Measurements from ENCODE around the gene PRSS48.
"Not testable (repeated sequence)": the region's sequence is repeated elsewhere in the genome, so short reads cannot be mapped to it uniquely, and the experiment has no call there.

The PRSS48 gene, protein sequence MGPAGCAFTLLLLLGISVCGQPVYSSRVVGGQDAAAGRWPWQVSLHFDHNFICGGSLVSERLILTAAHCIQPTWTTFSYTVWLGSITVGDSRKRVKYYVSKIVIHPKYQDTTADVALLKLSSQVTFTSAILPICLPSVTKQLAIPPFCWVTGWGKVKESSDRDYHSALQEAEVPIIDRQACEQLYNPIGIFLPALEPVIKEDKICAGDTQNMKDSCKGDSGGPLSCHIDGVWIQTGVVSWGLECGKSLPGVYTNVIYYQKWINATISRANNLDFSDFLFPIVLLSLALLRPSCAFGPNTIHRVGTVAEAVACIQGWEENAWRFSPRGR

DNA sequence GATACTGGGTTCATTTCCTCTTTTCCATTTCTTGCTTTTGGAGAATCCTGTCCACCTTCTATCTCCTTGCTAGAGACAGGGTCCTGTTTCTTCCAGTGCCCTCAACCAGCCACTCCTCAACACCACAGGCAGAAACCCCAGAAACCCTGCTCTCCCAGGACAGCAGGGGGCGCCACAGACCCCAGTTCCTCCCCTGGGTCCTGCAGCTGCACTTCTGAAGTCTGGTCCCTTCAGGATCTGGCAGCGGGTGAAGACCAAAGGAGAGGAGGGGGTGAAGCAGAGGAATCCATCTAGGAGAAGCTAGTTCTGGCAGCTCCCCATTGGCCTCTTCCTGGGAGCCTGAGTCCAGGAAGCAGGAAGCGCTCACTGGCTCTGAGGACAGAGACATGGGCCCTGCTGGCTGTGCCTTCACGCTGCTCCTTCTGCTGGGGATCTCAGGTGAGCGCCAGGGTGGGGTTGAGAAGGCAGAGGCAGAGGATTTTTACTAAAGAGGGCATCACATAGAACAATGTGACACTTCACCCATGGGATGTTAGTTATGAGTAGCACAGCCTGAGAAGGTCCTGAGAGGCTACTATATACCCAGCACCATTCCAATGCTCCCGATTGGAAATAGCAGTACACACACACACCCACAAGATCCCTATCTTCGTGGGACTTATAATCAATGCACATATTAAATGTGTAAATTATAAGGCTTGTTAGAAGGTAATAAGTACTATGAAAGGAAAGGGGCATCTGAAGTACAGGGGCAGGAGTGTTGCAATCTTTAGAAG is at the start of gene PRSS48:
PRSS48 (plus strand) TSS at position 375 of the 776 bp plus-strand sequence; CDS start at position 387, 12 bp downstream.
- peak in 1 of 2 experiments; percentile 27 for DNase-seq

DNA sequence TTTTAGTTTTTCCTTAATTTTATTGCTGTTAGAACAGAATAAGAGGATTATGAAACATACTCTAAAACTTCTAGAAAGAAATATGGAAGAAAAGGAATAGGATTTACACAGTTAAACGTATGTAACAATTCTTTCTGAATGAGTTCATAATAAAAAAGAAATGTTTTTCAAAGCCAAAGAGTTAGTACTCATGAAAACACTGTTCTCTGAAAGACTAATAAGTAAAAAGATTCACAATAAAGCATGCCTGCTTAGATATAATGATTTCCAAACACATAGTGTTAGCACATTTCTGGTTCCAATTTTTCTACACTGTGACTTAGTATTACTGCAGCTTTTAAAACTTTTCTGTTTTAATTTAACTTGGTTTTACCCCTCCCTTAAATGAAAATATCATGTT is 49.8 kb upstream of the PRSS48 start:
- DNase-seq = no peak

DNA sequence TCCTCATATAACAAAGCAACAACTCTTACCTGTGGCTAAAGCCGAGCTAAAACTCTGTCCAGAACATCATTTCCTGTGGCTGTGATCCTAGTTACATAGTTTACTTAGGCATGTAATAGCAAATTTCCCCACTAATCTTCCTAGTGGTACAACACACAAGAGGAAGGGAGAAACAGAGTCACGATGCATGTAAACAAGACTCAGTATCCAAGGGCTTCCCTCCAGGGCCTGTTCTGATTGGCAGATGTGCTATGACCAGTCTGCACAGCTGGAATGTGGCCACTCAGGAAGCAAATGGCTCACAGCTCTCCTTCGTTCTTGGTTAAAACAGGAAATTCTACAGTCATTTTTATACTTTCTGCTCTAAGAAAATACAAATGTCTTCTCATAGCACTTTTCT is 49.2 kb upstream of the PRSS48 start:
- no peak for DNase-seq

DNA sequence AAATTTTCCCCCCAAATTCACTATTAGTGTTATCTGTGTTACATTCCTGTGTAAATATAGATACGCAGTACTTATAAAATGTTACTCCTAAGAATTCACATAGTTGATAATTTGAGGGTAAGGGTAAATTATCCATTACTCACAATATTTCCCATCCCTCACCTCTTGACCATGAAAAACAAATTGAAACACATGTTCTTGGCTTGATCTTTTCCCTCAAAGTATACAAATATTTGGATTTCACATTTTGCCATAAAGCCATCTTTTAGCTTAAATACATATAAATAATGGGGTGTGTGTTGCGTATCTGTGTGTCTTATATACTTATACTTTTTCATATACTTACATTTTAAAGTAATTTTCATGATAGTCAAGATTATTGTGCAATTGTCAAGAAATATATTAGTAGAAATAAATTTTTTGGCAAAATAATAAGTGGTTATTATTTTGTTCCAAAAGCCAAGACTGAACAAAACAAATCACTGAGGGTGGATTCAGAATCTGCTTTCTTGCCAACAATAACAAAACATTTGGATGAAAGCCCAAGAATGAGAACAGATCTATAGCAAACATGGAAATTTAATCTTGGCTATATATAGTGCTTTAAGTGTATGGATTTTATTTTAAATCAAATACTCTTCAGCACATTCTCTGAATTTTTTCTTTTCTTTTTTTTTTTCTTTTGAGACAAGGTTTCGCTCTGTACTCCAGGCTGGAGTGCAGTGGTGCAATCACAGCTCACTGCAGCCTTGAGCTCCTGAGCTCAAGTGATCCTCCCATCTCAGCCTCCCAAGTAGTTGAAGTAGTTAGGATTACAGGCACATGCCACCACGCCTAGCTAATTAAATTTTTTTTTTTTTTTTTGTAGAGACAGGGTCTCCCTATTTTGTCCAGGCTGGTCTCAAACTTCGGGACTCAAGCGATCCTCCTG is 48.5 kb upstream of the PRSS48 start:
- no peak for DNase-seq

DNA sequence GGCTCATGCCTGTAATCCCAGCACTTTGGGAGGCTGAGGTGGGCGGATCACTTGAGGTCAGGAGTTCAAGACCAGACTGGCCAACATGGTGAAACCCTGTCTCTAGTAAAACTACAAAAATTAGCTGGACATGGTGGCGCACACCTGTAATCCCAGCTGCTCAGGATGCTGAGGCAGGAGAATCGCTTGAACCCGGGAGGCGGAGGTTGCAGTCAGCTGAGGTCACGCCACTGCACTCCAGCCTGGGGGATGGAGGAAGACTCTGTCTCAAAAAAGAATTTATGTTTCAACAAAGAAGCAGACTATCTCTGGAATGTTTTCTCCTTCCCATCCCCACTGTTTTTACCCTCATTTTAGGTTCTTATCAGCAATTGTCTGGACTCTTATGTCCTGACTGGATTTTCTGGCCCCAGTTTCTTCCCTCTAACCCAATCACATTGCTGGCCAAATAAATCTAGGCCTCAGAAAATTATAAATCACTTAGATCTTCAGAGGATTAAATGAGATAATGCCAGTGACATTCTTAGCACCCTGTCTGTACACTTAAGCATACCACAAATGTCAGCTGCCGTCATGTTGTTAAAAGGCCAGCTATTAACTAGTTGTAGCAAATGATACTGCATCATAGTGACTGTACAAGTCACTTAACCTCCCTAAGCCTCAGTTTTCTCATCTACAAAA is 44.9 kb upstream of the PRSS48 start:
- DNase-seq = no peak

DNA sequence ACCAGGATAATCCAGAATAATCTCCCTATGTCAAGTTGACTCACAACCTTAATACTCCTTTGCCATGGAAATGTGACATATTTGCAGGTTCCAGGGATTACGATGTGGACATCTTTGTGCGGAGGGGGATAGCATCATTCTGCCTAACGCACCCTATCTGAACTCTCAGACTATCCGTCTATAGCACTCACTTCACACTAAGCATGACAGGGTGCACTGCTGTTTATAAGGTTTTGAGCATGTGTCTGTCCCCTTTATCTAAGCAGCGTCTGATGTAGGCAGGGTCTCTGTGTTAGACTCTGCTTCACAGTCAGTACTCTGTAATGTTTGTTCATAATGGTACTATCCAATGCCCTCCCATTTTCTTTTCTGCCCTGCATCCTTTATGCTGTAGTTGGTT is 43.4 kb upstream of the PRSS48 start:
- no peak for DNase-seq

DNA sequence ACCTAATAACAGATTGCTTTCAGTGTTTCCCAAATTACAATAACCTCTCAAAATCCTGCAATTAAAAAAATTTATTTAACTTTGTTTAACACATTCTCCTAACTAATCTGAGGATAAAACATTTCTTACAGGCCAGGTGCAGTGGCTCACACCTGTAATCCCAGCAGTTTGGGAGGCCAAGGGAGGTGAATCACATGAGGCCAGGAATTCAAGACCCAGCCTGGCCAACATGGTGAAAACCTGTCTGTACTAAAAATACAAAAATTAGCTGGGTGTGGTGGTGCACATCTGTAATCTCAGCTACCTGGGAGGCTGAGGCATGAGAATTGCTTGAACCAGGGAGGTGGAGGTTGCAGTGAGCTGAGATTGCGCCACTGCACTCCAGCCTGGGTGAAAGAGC is 41.6 kb upstream of the PRSS48 start:
- not testable (repeated sequence) for DNase-seq

DNA sequence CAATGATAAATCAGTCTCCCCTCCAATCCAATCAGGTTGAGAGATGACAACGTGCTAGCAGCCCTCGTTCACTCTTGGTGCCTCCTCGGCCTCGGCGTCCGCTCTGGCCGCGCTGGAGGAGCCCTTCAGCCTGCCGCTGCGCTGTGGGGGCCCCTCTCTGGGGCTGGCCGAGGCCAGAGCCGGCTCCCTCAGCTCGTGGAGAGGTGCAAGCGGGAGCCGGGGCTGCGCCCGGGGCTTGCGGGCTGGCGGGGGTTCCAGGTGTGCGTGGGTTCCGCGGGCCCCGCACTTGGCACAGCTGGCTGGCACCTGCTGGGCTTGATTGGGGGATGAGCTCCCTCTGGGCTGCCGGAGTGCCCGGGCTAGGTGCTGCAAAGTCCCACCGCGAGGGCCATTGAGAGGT is 40.9 kb upstream of the PRSS48 start:
- no peak for DNase-seq

DNA sequence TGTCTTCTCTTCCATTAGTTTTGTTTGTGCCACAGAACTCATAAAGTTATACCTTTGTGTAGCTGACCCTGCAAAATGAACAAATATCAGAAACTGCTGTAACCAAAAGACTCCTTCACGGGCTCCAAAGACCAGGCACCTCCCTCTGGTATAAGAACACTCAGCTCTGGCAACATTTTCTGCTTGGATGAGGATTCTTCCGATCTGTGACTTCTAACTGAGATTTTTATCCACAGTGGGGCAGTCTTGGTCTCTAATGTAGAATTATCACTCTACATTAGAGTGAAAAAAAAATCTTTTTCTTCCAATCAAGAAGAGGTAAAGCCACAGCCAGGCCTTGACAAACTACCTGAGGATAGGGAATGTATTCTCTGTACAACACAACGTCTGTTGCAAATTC is 38.5 kb upstream of the PRSS48 start:
- DNase-seq = no peak

DNA sequence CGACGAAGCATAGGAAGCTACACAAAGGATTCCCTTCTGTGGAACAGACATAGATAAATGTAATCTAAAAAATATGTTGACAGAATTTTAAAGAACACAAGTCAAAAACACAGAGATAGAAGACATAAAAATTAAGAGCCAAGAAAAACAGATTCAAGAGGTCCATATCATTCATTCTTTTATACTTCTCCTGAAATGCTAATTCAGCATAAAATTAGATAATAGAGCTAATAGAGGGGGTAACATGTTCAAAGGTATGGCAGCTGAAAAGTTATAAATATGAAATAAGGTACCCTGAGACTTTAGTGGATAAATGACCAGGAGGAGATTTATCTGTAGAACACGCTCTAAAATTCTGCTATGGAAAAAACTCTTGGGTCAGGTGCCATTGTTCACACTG is 37.4 kb upstream of the PRSS48 start:
- DNase-seq = no peak

DNA sequence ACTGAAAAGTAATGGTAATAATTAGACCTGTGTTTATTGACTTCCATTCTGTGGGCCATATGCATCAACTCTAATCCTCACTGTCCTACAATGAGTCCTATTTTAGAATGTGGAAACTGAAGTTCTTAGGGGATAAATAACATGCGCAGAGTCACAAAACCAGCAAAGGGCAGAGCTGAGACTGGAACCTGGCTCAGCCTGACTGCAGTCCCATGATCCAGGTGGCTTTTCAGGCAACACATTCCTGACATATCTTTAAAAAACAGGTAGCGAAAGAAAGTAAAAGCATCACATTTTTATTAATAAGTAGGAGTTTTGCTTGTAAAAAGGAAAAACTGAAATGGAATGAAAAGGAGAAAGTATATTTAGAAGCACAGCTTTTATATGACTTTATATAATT is 34.7 kb upstream of the PRSS48 start:
- DNase-seq = no peak

DNA sequence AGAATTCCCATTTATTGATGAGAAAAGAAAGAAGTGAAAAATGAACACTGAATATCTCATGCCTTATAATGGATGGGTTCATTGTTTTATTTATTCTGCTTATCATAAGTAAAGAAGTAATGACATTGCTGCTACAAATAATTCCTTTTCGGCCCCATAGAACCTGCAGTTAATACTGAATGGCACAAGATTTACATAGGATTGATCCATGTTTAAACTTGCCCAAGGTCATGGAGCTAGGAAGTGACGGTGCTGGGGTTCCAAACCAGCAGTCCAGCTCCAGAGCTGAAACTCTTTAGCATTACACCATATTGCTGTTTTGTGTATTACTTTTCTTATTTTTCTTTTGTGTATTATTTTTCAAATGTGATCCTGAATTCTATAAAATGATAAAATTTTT is 30.2 kb upstream of the PRSS48 start:
- no peak for DNase-seq

DNA sequence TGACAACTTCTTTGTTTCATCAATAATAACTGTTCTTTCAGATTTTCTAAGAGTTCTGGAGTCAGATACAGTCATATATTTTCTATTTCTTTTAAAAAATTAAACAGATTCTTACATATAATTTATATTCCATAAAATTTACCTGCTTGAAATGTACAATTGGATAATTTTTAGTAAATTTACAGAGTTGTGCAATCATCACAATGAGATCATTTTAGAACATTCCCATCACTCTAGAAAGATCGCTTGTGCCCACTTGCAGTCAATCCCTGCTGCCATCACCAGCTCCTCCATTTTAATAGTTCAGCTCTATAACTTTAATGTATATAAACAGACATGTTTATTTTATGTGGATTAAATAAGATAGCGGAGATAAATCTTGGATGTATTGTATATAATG is 29.6 kb upstream of the PRSS48 start:
- no peak for DNase-seq

DNA sequence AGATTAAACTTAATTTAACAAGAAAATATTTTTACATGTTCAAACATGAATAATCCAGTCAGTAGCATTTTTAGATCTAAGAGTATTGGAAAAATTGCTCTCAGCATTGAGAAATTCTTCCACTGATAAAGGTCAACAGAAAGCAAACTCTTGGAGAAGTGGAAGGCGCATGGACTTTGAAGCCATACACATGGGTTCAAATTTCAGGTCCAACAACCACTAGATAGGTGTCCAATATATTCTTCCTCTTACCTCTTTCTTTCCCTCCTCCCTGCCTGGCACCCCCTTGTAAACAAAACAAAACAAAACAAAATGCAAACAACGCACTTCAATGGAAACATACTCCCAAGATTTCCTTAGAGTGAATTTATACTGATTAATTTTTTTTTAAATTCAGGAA is 28.4 kb upstream of the PRSS48 start:
- no peak for DNase-seq

DNA sequence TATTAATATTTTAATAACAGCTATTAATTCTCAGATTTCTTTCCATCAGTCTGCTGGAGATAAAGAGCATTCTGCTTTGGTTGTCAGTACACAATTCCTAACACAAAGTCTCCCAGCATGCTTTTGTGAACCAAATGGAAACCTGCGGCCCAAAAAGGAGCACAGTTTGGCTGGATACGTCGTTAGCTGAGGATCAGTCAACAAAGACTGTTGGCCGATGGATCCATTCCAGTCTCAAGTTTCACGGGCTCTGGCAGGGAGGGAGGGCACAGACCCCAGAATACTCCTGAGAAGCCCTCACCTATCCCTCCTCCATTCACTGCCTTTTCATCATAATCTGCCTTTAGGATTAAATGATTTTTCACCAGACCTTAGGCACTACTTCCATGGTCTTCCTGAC is 26.3 kb upstream of the PRSS48 start:
- peak in 1 of 2 experiments; percentile 2 for DNase-seq

DNA sequence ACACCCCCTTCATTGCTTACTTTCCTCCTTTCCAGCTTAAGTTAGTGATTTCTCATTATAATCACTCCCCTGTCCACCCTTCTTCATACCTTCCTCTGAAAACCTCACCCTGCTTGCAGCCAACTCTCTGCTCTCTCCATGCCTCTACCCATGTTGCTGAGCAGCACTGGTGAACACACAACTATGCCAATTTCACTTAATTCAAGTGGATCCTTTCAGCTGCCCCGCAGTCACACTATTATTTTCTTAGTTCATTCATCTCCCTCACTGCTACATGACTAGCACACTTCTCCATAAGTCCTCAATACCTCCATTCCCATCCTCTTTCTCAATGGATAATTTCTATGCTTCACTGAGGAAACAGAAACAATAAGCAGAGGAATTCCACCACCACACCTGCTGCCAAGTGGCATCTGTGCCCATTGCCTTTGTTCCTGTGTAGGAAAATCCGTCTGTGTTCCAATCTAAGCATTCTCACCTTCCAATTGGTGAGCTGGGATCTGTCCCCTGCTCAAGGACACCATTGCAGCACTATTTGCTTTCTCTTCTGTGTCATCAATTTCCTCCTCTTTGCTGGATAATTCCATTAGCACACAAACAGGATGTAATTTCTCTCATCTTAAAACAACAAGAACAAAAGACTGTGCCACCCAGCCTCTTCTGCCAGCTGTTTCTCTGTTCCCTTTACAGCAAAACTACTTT is 25.2 kb upstream of the PRSS48 start:
- DNase-seq = no peak

DNA sequence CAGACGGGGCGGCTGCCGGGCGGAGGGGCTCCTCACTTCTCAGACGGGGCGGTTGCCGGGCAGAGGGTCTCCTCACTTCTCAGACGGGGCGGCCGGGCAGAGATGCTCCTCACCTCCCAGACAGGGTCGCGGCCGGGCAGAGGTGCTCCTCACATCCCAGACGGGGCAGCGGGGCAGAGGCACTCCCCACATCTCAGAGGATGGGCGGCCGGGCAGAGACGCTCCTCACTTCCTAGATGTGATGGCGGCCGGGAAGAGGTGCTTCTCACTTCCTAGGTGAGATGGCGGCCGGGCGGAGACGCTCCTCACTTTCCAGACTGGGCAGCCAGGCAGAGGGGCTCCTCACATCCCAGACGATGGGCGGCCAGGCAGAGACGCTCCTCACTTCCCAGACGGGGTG is 21.7 kb upstream of the PRSS48 start:
- not testable (repeated sequence) for DNase-seq

DNA sequence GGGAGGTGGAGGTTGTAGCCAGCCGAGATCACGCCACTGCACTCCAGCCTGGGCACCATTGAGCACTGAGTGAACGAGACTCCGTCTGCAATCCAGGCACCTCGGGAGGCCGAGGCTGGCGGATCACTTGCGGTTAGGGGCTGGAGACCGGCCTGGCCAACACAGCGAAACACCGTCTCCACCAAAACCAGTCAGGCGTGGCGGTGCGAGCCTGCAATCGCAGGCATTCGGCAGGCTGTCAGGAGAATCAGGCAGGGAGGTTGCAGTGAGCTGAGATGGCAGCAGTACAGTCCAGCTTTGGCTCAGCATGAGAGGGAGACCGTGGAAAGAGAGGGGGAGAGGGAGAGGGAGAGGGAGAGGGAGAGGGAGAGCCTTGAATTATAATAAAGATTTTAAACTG is 21.3 kb upstream of the PRSS48 start:
- DNase-seq = not testable (repeated sequence)

DNA sequence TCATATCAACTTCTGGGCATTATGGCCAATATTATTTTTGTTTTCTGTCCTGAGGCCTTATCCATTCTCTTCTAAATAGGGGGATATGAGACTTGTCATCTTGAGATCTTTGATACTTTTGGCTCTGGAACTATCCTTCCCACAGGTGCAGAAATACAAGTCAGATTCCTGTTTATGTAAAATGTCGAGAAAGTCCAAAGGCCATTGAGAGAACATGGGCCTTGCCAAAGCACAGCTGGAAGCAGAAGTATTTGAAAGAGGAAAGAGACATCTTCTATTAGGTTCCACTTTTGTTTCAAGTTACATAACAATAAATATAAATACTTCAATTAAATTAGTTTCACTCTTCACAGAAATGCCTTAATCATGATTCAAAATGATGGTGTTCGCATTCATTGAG is 20.8 kb upstream of the PRSS48 start:
- DNase-seq = no peak

DNA sequence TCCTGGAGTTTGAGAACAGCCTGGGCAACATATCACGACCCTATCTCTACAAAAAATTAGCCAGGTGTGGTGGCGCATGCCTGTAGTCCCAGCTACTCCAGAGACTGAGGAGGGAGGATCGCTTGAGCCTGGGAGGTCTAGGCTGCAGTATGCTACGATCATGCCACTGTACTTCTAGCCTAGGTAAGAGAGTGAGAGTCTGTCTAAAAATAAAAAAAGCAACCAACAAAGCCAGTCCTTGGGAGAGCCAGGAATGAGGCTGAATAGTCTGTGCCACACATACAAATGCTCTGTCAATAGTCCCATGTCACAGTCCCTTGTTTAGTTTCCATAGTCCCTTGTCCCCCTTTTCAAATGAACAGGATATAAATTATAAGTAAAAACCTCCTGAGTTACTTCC is 19.3 kb upstream of the PRSS48 start:
- no peak for DNase-seq

DNA sequence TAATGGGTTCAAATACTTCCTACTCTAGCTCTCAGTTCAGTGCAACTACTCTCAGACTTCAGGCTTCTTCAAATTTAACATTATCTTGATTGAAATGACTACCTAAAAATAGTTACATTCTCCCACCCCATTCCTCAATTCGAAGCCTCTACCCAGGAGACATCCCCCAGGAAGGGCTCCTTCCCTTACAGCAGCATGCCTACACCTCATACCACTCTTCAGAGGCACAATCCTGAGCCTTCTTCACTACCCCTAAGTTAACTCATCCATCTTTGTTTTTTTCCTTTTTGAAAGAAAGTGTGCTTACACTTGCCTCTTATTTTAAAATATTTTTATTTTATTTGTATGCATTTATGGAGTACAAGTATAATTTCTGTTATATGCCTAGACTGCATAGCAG is 17.2 kb upstream of the PRSS48 start:
- no peak for DNase-seq

DNA sequence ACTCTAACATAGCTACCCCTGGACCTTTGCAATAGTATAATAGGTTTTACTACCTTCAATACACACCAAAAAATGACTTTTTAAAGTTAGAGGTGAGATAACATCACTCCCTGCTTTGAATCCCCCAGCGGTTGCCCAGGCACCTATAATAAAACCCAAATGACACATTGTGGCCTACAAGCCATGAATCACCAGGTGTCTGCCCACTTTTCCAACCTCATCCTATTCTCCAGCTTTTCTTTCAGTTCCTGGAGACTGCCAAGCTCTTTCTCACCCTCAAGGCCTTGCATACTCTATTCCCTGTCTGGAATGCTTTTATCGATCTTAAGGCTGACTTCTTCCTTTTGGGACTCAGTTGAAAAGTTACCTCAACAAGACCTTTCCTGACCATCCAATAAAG is 16.4 kb upstream of the PRSS48 start:
- no peak for DNase-seq
